Body of pancreas (tissue), 4 donors: Measurements from ENCODE around the gene TTC13. TPM values are rescaled to one million over a fixed set of nuclear protein-coding genes. Genes with fewer than 3 reads are reported as not detected.
"Not testable (repeated sequence)": the region's sequence is repeated elsewhere in the genome, so short reads cannot be mapped to it uniquely, and the experiment has no call there.

Experiments
- ATAC-seq: fragments of 150-250 bp; one replicate; pipeline ENCODE4 v1.9.1; 2016
- DNase-seq, 4 donors: peaks; one replicate each; pipeline ENCODE4 v3.0.0-alpha.2; 2019
- H3K27ac ChIP-seq, 4 donors: fragments of 200-600 bp; sonication (generic); 1 replicate in 3 of 4; 2 replicates in 1 of 4; pipeline versions ENCODE4 v1.5.1 to v1.6.1; 2016 to 2019; ENCODE audit warnings: mild to moderate bottlenecking in 1 of 4, mixed read lengths in 1 of 4, moderate library complexity in 1 of 4
- H3K27me3 ChIP-seq, 2 donors: fragments of 200-600 bp; sonication (generic); one replicate each; pipeline ENCODE4 v1.6.0; 2016; ENCODE audit warnings: mild to moderate bottlenecking in 1 of 2
- H3K36me3 ChIP-seq, 2 donors: fragments of 200-600 bp; sonication (generic); replicated peaks in 1 of 2; 2 replicates each; pipeline ENCODE4 v1.5.1; 2016; ENCODE audit warnings: low read depth in 2 of 2; ENCODE audit not compliant: insufficient read depth in 1 of 2
- H3K4me1 ChIP-seq: fragments of 200-600 bp; sonication (generic); one replicate; pipeline ENCODE4 v1.6.0; 2016
- H3K4me3 ChIP-seq, 2 donors: fragments of 200-600 bp; sonication (generic); 1 replicate in 1 of 2; 2 replicates in 1 of 2; pipeline ENCODE4 v1.5.1; 2016 to 2019
- H3K9me3 ChIP-seq, 3 donors: fragments of 200-600 bp; sonication (generic); 1 replicate in 2 of 3; 2 replicates in 1 of 3; pipeline ENCODE4 v1.5.1; 2016
- POLR2A ChIP-seq, 3 donors: fragments of 450-650 bp; IDR thresholded peaks; one replicate each; pipeline ENCODE4 v1.6.1; 2016; ENCODE audit warnings: antibody characterized with exemption in 3 of 3, mild to moderate bottlenecking in 2 of 3
- WGBS, 2 donors: methylation state at CpG; one replicate each; pipeline ENCODE4 v1.1.5; 2017; 5-methylcytosine and 5-hydroxymethylcytosine counted together
- intact Hi-C: fragments of 100-400 bp; cut with DNase I; formaldehyde crosslinking; loops from one replicate; pipeline ENCODE4 v1.15.1; 2023
- total RNA-seq, 2 donors: library from RNA; depleted of rRNA; stranded (reverse); fragments of >200 nt; gene quantifications; one replicate each; pipeline ENCODE4 v1.1.0, GENCODE V29; 2016
- TF ChIP-seq, protein P1 (sequence below), 7 experiments: fragments of 450-650 bp in 4 of 7; fragments of 200-600 bp in 3 of 7; sonication (generic) in 3 of 7; IDR thresholded peaks; one replicate each; pipeline ENCODE4 v1.5.1; 2016 to 2019; ENCODE audit warnings: antibody characterized with exemption in 7 of 7

Gene TTC13
- total RNA-seq, 2 donors from 2014 or later = 18.2 to 24.4 TPM

DNA sequence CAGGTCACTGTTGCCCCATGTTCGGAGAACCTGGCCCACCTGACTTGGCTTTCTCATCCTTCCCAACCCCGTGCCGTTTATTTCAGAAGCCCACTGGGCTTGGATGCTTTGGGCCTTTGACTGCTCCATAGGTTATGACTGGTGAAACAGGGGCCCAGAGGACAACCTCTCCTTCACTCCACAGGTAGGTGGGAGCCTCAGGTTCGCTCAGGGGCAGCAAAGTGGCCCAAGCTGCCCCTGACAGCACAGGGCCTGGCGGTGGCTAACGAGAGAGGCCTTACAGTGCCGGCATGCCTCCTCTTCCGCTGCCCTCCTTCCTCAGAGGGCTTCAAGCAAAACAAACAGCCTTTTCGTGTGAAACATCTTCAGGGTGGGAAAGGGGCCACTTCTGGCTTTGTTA lies 44.5 kb upstream of the TTC13 start:
- H3K27ac ChIP-seq = no peak overlapping the region
- no peak for DNase-seq
- WGBS, 2 donors = 93 to 94% methylated on average over 9 of the region's 9 CpGs
- ATAC-seq = no peak
- no peaks in the 10 kb centered on the region for H3K9me3 ChIP-seq
- no peak overlapping the region for H3K4me3 ChIP-seq
- H3K27me3 ChIP-seq = no peaks in the 10 kb centered on the region
- no peak for TF ChIP-seq POLR2A (IDR thresholded peaks at IDR 0.05)
- TF ChIP-seq, protein P1, sequence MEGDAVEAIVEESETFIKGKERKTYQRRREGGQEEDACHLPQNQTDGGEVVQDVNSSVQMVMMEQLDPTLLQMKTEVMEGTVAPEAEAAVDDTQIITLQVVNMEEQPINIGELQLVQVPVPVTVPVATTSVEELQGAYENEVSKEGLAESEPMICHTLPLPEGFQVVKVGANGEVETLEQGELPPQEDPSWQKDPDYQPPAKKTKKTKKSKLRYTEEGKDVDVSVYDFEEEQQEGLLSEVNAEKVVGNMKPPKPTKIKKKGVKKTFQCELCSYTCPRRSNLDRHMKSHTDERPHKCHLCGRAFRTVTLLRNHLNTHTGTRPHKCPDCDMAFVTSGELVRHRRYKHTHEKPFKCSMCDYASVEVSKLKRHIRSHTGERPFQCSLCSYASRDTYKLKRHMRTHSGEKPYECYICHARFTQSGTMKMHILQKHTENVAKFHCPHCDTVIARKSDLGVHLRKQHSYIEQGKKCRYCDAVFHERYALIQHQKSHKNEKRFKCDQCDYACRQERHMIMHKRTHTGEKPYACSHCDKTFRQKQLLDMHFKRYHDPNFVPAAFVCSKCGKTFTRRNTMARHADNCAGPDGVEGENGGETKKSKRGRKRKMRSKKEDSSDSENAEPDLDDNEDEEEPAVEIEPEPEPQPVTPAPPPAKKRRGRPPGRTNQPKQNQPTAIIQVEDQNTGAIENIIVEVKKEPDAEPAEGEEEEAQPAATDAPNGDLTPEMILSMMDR (IDR thresholded peaks at IDR 0.05) = no peak
- H3K36me3 ChIP-seq = peaks cover 0 to 3% of the 10 kb centered on the region in 2 donors
- H3K4me1 ChIP-seq = peaks cover 4% of the 10 kb centered on the region
- intact Hi-C loops = no loop called here

DNA sequence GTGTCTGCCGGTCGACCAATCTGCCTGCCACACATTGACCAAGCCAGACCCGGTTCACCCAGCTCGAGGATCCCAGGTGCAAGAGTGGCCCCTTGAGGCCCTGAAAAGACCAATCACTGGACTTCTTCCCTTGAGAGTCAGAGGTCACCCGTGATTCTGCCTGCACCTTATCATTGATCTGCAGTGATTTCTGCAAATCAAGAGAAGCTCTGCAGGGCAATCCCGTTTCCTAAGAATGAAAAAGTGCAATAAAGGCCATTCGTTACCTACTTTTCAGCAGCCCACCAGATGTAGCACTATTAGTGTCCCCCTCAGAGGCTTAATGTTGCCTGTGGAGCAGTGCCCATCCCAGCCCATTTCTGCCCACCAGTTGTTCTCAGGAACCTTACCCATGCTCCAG lies 43.9 kb upstream of the TTC13 start:
- H3K36me3 ChIP-seq, intact Hi-C loops, H3K9me3 ChIP-seq, H3K4me3 ChIP-seq, ATAC-seq, H3K27me3 ChIP-seq, DNase-seq, H3K4me1 ChIP-seq, H3K27ac ChIP-seq: not testable (repeated sequence)
- 89 to 96% methylated on average over 6 to 7 of the region's 7 CpGs for WGBS, 2 donors

DNA sequence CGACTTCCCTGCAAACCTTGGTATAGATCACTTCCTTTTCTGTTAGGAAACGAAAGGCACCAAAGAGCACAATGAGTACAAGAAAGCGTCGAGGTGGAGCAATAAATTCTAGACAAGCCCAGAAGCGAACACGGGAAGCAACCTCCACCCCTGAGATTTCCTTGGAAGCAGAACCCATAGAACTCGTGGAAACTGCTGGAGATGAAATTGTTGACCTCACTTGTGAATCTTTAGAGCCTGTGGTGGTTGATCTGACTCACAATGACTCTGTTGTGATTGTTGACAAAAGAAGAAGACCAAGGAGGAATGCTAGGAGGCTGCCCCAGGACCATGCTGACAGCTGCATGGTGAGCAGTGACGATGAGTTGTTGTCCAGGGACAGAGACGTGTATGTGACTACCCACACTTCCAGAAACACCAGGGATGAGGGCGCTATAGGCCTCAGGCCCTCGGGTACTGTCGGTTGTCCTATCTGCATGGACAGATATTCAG lies 42.9 kb upstream of the TTC13 start:
- Histone ChIP-seq H3K27ac (no peak overlapping the region), H3K36me3 (peaks cover 0 to 3% of the 10 kb centered on the region in 2 donors), H3K4me1 (peaks cover 4% of the 10 kb centered on the region), H3K9me3 (no peaks in the 10 kb centered on the region), H3K27me3 (no peaks in the 10 kb centered on the region), H3K4me3 (no peak overlapping the region)
- intact Hi-C loops = no loop called here
- 76 to 86% methylated on average over 12 of the region's 12 CpGs for WGBS, 2 donors
- TF ChIP-seq, protein P1 (IDR thresholded peaks at IDR 0.05) = no peak
- no peak for TF ChIP-seq POLR2A (IDR thresholded peaks at IDR 0.05)
- no peak for DNase-seq
- ATAC-seq = no peak

DNA sequence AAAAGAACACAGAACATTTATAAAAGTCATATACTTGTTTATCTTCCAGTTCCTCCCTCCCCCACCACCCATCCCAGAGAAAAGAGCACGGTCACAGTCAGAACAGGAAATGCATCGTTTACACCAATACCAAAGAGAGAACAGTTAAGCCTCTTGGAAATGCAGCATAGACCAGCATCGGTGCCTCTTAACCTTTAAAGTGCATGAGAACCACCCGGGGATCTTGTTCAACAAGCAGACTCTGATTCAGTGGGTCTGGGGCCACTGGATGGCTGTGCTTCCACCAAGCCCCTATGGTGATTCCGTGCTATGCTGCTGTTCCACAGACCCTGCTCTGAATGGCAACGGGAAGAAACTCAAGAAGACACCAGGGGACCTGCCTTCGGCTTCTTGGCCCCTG lies 42.2 kb upstream of the TTC13 start:
- DNase-seq (no peak), ATAC-seq (no peak)
- Histone ChIP-seq H3K36me3 (peaks cover 0 to 3% of the 10 kb centered on the region in 2 donors), H3K4me3 (no peak overlapping the region), H3K4me1 (no peaks in the 10 kb centered on the region), H3K9me3 (no peaks in the 10 kb centered on the region), H3K27me3 (no peaks in the 10 kb centered on the region), H3K27ac (no peak overlapping the region)
- WGBS, 2 donors = 68 to 70% methylated on average over 6 to 7 of the region's 7 CpGs
- TF ChIP-seq, protein P1 (IDR thresholded peaks at IDR 0.05) = no peak
- no peak for TF ChIP-seq POLR2A (IDR thresholded peaks at IDR 0.05)
- intact Hi-C loops = no loop called here

DNA sequence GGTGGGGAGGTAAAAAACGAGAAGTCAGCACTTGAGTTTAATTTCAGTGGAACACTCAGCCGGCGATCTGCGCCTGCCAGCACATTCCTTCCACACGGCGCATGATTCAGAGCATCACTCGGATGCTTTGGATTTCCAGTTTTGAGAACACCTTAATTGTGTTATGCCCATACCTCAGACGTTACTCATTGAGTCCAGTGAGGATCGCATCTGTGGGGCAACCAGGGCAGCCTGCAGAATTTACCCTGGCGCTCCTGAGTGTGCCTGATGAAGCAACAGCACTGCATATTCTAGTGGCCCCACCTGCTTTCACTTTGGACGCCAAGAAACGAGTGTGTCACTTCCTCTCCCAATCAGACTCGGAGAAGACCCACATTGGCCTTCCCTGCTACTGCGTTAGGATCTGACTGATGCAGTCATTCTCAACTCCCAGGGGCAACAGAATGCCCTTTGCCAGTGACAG lies 41.5 kb upstream of the TTC13 start:
- 78 to 87% methylated on average over 14 of the region's 14 CpGs for WGBS, 2 donors
- DNase-seq (no peak), ATAC-seq (no peak)
- Histone ChIP-seq H3K9me3 (no peaks in the 10 kb centered on the region), H3K4me3 (no peak overlapping the region), H3K4me1 (no peaks in the 10 kb centered on the region), H3K36me3 (peaks cover 0 to 3% of the 10 kb centered on the region in 2 donors), H3K27ac (no peak overlapping the region), H3K27me3 (no peaks in the 10 kb centered on the region)
- intact Hi-C loops = no loop called here
- TF ChIP-seq, protein P1 (IDR thresholded peaks at IDR 0.05) = no peak
- no peak for TF ChIP-seq POLR2A (IDR thresholded peaks at IDR 0.05)
